Calu3 (cell line): ENCODE results near the gene PDRG1. TPM values are rescaled to one million over a fixed set of nuclear protein-coding genes. Genes with fewer than 3 reads are reported as not detected.

Source experiments
- BruUV-seq: library from RNA; stranded (reverse); fragments of 400-500 nt; replicated peaks from 2 replicates; lab custom pipeline; 2021; lab: Mats Ljungman, UMichigan
- CTCF ChIA-PET: fragments of 300-600 bp; sonication (Branson Sonifier 250); formaldehyde crosslinking; loops from one replicate; lab custom pipeline; 2022; ENCODE audit warnings: antibody characterized with exemption; lab: Charles Lee
- DNase-seq: peaks from one replicate; pipeline ENCODE4 v3.0.0; 2022
- H3K27ac Mint-ChIP-seq: one replicate; pipeline ENCODE4 v1.8.0; 2022; ENCODE audit warnings: mixed read lengths; ENCODE audit not compliant: unreplicated experiment
- H3K27me3 Mint-ChIP-seq: one replicate; pipeline ENCODE4 v1.8.0; 2022; ENCODE audit warnings: mixed read lengths; ENCODE audit not compliant: unreplicated experiment
- H3K36me3 Mint-ChIP-seq: one replicate; pipeline ENCODE4 v1.8.0; 2022; ENCODE audit warnings: mild to moderate bottlenecking, moderate library complexity, mixed read lengths; ENCODE audit not compliant: insufficient read depth, unreplicated experiment
- H3K4me1 Mint-ChIP-seq: one replicate; pipeline ENCODE4 v1.8.0; 2022; ENCODE audit warnings: mild to moderate bottlenecking, low read depth, mixed read lengths; ENCODE audit not compliant: unreplicated experiment
- H3K4me3 Mint-ChIP-seq: one replicate; pipeline ENCODE4 v1.8.0; 2022; ENCODE audit warnings: mild to moderate bottlenecking, low read depth, moderate library complexity, mixed read lengths; ENCODE audit not compliant: unreplicated experiment
- H3K9me3 Mint-ChIP-seq: one replicate; pipeline ENCODE4 v1.8.0; 2022; ENCODE audit warnings: low read depth, mixed read lengths; ENCODE audit not compliant: unreplicated experiment
- intact Hi-C: fragments of 100-400 bp; cut with micrococcal nuclease; formaldehyde crosslinking; loops from one replicate; pipeline ENCODE4 v1.10.0; 2022; ENCODE audit not compliant: unreplicated experiment
- total RNA-seq: library from RNA; stranded (reverse); gene quantifications from 2 replicates; pipeline ENCODE4 v1.2.3, GENCODE V29; 2022
- TF ChIP-seq, protein P1 (sequence below): fragments of 200-600 bp; IDR thresholded peaks from one replicate; pipeline ENCODE4 v1.8.0; 2022; ENCODE audit warnings: antibody characterized with exemption; ENCODE audit not compliant: unreplicated experiment

Gene PDRG1
- total RNA-seq, 1 experiment from 2014 or later: 24.5 TPM

DNA sequence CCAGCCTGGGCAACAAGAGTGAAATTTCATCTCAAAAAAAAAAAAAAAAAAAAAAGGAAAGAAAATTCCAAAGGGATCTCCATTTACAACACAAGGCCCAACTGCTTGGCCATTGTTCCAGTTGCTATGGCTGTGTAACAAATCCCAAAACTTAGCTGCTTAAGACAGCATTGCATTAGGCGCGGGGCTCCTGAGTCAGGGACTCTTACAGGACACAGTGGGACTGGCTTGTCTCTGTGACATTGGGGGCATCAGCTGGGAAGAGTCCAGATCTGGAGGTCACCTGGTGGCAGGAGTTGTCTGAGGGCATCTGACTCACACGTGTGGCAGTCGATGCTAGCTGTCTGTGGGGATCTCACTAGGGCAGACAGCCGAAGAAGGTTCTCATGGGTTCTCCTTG, 45.8 kb downstream of the PDRG1 start:
- peaks cover 16% of the 10 kb centered on the region for H3K27me3 Mint-ChIP-seq
- H3K4me1 Mint-ChIP-seq: no peaks in the 10 kb centered on the region
- BruUV-seq: no TSS peak
- no peak overlapping the region for H3K4me3 Mint-ChIP-seq
- no peaks in the 10 kb centered on the region for H3K9me3 Mint-ChIP-seq
- CTCF ChIA-PET: interaction anchor here (0.6 to 1.1 kb wide), 2 partner anchors 19 to 1279 kb away, joined by 3 to 6 read pairs; no protein-coding TSS in a partner anchor
- H3K36me3 Mint-ChIP-seq: no peaks in the 10 kb centered on the region
- no peak for DNase-seq
- TF ChIP-seq, protein P1, sequence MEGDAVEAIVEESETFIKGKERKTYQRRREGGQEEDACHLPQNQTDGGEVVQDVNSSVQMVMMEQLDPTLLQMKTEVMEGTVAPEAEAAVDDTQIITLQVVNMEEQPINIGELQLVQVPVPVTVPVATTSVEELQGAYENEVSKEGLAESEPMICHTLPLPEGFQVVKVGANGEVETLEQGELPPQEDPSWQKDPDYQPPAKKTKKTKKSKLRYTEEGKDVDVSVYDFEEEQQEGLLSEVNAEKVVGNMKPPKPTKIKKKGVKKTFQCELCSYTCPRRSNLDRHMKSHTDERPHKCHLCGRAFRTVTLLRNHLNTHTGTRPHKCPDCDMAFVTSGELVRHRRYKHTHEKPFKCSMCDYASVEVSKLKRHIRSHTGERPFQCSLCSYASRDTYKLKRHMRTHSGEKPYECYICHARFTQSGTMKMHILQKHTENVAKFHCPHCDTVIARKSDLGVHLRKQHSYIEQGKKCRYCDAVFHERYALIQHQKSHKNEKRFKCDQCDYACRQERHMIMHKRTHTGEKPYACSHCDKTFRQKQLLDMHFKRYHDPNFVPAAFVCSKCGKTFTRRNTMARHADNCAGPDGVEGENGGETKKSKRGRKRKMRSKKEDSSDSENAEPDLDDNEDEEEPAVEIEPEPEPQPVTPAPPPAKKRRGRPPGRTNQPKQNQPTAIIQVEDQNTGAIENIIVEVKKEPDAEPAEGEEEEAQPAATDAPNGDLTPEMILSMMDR: no peak
- intact Hi-C loops: loop anchor here (2.0 kb wide), 1 partner anchor 21 kb away; no protein-coding TSS in a partner anchor
- H3K27ac Mint-ChIP-seq: no peak overlapping the region

DNA sequence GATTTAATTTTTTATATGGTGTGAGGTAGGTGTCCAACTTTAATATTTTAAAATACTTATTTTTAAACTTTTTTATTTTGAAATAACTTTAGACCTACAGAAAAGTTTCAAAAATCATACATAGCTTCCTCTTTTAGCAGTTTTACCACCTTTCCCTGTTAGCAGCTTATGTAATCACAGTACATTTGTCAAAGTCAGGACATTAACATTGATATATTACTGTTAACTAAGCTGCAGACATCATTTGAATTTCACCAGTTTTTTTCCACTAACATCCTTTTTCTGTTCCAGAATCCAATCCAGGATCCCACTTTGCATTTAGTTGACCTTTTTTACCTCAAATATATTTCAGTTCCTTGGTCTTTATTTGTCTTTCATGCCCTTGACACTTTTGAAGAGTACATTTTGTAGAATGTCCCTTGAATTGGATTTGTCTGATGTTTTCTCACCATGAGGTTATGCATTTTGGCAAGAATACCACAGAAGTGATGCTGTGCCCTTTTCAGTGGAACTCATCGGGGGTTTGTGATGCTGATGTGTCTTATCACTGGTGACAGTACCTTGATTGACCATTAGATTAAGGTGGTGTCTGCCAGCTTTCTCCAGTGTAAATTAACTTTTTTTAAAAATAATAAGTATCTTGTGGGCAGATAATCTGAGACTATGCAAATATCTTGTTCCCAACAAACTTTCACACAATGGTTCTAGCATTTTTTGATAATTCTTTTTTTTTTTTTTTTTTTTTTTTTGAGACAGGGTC, 48.0 kb downstream of the PDRG1 start:
- Mint-ChIP-seq H3K4me1 (no peaks in the 10 kb centered on the region), H3K9me3 (no peaks in the 10 kb centered on the region), H3K36me3 (no peaks in the 10 kb centered on the region), H3K27ac (no peak overlapping the region), H3K4me3 (no peak overlapping the region), H3K27me3 (peaks cover 9% of the 10 kb centered on the region)
- TF ChIP-seq, protein P1: no peak
- CTCF ChIA-PET: interaction anchor here (0.7 kb wide), 1 partner anchor 19 kb away, joined by 4 read pairs; no protein-coding TSS in a partner anchor
- no peak for DNase-seq
- no TSS peak for BruUV-seq
- intact Hi-C loops: no loop called here

DNA sequence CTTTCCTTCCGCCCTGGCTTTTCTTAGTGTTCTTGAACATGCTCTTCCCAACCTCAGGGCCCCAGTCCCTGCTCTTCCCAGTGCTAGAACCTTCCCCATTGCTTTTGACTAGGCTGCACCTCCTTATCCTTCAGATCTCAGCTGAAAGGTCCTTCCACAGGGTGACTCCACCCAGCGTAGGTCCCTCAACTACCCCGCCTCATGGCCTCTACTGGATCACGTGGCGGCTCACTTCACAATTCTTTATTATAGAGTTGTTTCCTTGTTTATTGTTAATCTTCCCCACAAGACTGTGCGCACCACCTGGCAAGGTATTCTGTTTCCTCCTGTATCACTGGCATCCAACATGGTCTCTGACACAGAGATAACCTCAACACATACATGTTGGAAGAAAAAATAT, 50.2 kb downstream of the PDRG1 start:
- CTCF ChIA-PET: no interaction called here
- H3K4me1 Mint-ChIP-seq: no peaks in the 10 kb centered on the region
- no peaks in the 10 kb centered on the region for H3K27me3 Mint-ChIP-seq
- no TSS peak for BruUV-seq
- no peak for DNase-seq
- no peaks in the 10 kb centered on the region for H3K36me3 Mint-ChIP-seq
- TF ChIP-seq, protein P1: no peak
- intact Hi-C loops: no loop called here
- no peak overlapping the region for H3K4me3 Mint-ChIP-seq
- no peaks in the 10 kb centered on the region for H3K9me3 Mint-ChIP-seq
- no peak overlapping the region for H3K27ac Mint-ChIP-seq

DNA sequence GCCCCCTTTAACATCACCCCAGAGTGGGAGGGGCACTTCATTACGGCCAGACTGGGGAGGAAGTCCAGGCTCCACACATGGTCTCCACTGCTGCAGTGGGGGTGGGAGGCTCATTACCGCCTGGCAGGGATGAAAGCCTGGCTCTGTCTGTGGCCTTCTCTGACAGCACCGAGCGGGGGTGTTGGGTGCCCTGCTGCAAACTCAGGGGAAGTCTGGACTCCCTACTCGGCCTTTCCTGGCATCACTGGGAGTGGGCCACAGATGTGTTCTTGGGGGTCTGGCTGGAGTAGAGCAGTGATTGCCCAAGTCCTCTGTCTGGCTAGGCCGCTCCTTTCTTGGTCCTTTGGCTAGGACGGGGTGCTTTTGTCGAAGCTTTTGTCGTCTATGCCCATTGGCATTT, 54.3 kb downstream of the PDRG1 start:
- Mint-ChIP-seq H3K27me3 (peaks cover 17% of the 10 kb centered on the region), H3K4me1 (no peaks in the 10 kb centered on the region), H3K9me3 (no peaks in the 10 kb centered on the region), H3K27ac (no peak overlapping the region), H3K36me3 (no peaks in the 10 kb centered on the region), H3K4me3 (no peak overlapping the region)
- DNase-seq: no peak
- intact Hi-C loops: no loop called here
- CTCF ChIA-PET: interaction anchor here (0.5 to 1.2 kb wide), 2 partner anchors 11 to 138 kb away, joined by 3 to 4 read pairs; no protein-coding TSS in a partner anchor
- TF ChIP-seq, protein P1: no peak
- BruUV-seq: no TSS peak
